IMR-90 (cell line): ENCODE data around the gene RTL5.

ENCODE experiments used
- CEBPB ChIP-seq: IDR thresholded peaks from 2 replicates; pipeline ENCODE4 v1.6.1; 2012; ENCODE audit warnings: low read depth, low read length, improper control_type of control experiment
- CHD1 ChIP-seq: IDR thresholded peaks from 2 replicates; pipeline ENCODE4 v1.6.1; 2012; ENCODE audit warnings: low read depth, low read length, improper control_type of control experiment
- CTCF ChIP-seq: conservative IDR thresholded peaks from 2 replicates; pipeline ENCODE4 v1.5.1; 2012; ENCODE audit warnings: mild to moderate bottlenecking, low read depth, low read length, improper control_type of control experiment
- FOS ChIP-seq: fragments of 150-350 bp; IDR thresholded peaks from 2 replicates; pipeline ENCODE4 v1.6.1; 2016; ENCODE audit warnings: low read depth, low read length
- MAFK ChIP-seq: IDR thresholded peaks from 2 replicates; pipeline ENCODE4 v1.6.1; 2012; ENCODE audit warnings: low read depth, low read length, improper control_type of control experiment
- NFE2L2 ChIP-seq: fragments of 150-350 bp; IDR thresholded peaks from 2 replicates; pipeline ENCODE4 v1.6.1; 2016; ENCODE audit warnings: low read depth, mild to moderate bottlenecking, low read length
- POLR2A ChIP-seq: IDR thresholded peaks from 2 replicates; pipeline ENCODE4 v1.6.1; 2012; ENCODE audit warnings: mild to moderate bottlenecking, low read depth, low read length
- RCOR1 ChIP-seq: IDR thresholded peaks from 2 replicates; pipeline ENCODE4 v1.6.1; 2012; ENCODE audit warnings: mild to moderate bottlenecking, low read length, improper control_type of control experiment; ENCODE audit not compliant: insufficient replicate concordance
- USF2 ChIP-seq: fragments of 150-350 bp; IDR thresholded peaks from 2 replicates; pipeline ENCODE4 v1.6.1; 2017; ENCODE audit warnings: mild to moderate bottlenecking, antibody characterized with exemption, low read length, low read depth

- no peak for TF ChIP-seq POLR2A
- TF ChIP-seq MAFK = no peak
- no peak for TF ChIP-seq CTCF
- no peak for TF ChIP-seq NFE2L2
- TF ChIP-seq RCOR1 = no peak
- no peak for TF ChIP-seq CHD1
- TF ChIP-seq CEBPB = no peak
- no peak for TF ChIP-seq FOS
- no peak for TF ChIP-seq USF2
Observed at GRCh38 chrX:72086995-72087394, 44.7 kb downstream of the RTL5 start.
